ENCODE data around the gene GBE1.
"Not testable (repeated sequence)": the region's sequence is repeated elsewhere in the genome, so short reads cannot be mapped to it uniquely, and the experiment has no call there.

The GBE1 gene

DNA sequence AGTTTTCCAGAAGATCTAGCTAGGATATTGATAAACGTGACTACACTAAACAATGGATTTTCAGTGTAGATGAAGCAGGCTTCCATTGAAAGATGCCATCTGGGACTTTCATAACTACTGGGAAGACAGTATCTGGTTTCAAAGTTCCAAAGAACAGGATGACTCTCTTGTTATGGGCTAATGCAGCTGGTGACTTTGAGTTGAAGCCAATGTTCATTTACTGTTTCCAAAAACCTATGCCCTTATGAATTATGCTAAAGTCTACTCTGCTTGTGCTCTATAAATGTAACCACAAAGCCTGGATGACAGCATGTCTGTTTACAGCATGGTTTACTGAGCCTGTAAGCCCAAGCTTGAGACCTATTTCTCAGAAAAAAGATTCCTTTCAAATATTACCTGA lies 245.4 kb downstream of the GBE1 start:
- no peak for DNase-seq

DNA sequence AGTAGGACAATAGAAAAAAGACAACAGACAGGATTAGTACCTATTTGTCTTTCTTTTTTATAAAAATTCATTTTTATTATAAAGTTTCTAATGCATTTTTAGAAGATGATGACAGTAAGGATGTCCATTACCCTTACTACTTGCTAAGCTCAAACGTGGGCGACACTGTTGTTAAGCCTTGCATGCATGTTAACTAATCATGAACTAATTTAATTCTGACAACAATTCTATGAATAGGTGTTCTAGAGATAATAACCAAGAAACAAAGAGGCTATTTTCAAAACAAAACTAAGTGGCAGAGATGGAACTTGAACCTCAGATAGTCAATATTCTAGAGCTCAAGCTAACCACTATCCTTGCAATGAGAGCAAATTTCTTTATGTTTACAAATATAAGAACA lies 247.9 kb downstream of the GBE1 start:
- DNase-seq = no peak

DNA sequence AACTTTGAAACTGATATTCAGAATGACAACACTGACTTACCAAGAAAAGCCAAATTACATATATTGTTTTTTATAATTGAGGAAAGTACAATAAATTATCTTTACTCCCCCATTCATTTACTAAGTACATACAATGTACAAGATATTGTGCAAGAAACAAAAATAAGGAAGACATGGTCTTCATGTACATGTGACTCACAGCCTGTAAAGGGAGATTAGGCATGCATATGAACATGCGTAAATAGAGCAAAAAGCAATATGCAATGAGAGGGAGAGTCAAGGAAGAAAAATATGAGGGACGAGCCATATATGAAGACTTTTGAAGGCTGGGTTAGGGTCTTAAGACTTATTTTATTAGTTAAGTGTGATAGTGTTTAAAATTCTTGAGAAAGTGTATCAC lies 258.4 kb downstream of the GBE1 start:
- no peak for DNase-seq

DNA sequence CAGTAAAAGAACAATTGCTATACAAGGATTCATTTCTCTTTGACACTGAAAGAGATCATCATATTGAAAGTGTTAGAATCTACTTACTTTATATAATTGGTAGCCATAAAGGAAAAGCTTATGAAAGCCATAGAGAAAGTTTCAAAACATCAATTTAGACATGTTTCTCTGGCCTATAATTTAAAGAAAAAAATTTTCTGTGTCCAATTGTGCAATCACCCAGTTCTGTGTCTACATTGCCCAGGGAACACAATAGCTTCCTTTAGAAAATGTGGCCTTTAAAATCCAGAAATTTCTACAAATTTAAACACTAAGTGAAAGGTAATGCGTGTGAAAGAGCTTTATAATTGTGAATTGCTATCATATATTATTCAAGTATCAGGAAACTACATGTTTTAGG lies 259.2 kb downstream of the GBE1 start:
- no peak for DNase-seq

DNA sequence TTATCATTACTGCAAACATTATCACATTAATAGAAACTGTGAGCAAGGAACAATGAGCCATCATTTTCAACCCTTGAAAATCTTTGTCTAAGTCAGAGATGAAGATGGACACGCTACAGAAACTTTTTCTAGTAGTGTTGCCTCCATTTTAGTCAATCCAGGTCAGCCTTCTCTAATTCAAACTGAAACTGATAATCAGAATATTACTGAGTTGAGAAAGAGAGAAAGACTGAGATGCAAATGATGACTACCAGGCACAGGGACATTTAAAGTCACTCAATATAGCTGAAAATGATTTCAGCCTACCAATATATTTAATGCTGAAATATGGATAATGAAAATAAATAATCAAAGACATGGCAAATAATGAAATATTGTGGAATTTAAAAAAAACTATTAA lies 261.4 kb downstream of the GBE1 start:
- no peak for DNase-seq

DNA sequence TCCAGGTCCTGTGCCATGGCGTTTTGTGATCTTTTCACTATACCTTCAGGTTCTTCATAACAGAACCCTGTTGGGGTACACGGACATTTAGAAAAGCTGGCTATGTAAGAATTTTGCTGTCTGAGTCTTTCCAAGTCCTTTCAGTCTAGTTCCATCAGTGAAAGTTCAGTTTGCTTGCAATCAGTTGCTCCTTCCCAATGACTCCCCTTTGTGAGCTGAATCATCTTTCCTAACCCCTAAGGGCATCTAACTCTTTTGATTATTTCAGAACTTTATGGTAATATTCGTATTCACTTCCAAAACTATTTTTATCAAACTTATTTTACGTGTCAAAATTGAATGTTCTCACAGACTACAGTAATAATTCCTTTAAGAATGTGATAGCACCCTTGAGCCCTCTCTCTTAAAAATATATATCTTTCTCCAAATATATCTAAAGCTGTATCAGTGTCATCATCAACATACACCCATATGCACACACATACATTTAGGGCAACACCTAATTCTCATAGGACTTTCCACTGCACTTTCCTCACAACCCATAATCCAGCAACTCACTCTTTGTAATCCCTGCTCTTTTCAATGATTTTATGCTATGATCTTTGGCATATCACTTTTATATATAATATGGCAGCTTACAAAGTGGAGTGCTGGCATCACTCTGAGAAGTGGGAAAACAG lies 263.7 kb downstream of the GBE1 start:
- DNase-seq = no peak

DNA sequence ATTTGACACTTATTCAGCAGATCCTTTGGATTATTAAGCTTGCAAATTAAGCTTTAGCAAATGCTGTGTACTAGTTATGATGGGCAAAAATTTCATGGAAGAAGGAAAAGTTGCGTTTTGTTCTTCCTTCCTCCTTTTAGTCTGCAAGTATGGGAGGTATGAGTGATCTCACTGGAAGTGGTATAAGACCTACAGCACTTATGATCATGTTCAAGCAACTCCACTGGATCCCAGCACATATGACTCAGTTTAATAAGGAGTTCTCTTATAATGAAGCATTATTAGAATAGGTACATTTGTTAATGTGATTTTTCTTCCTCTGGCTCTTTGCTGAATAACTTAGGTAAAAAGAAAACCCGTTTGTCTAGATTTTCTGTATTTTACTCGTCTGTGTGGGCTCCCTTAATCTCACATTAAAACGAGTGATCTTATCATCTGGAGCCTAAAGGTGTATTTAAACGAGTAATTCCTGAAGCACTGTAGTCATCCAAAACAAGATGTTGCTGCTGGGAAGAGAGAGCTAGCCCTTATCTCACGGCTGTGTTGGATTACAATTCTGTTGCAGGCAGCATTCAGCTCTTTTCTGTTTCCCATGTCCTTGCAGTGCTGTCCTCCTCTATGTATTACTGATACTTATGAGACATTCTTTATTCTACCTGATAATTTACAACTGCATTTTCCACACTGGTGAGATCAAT lies 264.9 kb downstream of the GBE1 start:
- DNase-seq = no peak

DNA sequence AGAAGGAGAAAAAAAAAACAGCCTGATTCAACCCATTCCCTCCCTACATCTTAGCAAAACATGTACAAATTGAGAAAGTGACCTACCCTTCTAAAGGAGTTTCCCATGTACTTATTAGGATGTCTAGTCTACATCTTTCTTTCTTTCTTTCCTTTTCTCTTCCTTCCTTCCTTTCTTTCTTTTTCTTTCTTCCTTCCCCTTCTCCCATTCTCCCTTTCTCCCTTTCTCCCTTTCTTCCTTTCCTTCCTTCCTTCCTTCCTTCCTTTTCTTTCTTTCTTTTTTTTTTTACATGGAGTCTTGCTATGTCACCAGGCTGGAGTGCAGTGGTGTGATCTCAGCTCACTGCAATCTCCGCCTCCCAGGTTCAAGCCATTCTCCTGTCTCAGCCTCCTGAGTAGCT lies 269.0 kb downstream of the GBE1 start:
- DNase-seq = not testable (repeated sequence)

DNA sequence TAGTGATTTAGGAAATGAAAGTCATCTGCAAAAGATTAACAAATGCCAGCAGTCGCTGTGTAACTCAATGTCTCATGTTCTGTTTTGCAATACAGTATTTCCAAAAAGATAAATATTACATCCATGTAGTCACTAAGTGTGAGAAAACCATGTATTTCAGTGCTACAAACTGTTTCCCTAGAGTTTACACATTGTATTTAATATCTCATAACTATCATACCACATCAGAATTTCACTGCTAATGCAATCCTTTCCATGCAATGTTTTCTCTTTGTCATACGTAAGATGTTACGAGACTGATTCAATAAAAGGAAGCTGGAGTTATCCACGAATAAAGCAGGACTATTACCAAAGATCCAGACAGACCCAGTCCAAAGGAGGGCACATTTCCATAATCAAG lies 269.4 kb downstream of the GBE1 start:
- no peak for DNase-seq

DNA sequence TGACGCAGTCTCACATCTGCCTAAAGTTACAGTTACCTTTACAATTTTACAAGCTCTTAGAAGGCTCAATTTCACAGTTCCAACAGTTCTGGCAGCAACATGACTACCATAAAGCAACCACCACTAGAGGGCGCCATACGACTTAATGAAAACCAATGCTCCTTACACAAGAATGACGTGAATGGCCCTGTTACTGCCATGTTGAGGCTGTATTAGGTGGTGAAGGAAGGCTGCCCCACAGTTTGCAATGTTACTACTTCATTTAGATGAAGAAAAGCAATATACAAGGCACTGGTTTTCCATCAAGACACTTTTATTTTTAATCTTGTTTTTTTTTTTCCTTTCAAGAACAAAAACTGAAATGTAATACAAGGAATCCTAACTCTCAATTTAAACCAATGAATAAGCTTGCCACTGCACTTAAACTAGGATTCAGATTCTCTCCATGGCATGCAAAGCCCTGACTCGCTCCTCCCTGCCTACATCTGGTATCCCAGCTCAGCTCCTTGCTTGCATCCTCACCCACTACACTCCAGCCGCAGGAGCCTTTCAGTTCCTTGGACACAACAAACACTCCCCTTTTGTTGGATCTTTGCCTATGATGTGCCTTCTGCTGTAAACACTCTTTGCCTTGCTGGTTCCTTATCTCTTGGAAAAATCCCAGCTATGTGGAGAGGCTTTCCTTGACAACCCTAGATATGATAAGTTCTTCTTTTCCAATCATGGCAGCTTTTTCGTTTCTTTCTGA lies 270.7 kb downstream of the GBE1 start:
- peak; percentile 81 for DNase-seq

DNA sequence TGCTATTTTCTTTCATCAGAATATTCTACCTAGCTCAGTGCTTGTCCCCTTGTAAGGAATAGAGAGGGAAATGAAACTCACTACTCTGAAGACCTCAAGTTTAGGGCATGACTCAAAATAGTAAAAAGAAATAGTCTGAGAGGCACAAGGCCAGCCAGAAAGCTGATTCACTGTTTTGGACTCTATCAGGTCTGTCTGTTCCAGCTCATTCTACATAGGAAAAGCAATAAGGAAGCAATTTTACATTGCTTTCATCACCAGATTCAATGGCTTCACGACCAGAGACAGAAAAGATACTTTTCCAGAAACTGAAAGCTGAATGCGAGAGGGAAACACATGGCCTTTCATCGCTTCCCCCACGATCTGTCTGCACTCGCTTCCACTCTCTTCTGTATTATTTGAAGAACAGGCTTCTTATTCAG lies 276.0 kb downstream of the GBE1 start:
- no peak for DNase-seq

DNA sequence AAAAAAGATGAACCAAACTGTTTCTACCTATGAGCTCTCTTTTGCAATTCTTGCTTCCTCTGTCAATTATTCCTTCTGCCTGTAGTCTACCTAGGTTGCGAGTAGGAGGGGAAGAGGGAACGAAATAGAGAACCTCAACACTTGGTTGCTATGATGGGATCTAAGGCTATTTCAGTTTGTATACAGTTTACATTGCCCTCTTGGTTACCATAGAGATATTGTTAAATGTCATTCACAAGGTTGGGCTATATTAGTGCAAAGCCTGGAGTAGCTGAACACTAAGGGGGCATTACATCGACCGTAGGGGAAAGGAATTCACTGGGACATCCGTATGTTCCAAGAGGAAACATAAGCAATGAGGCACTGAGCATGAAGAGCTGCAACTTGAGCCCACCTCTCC lies 276.9 kb downstream of the GBE1 start:
- DNase-seq = no peak

DNA sequence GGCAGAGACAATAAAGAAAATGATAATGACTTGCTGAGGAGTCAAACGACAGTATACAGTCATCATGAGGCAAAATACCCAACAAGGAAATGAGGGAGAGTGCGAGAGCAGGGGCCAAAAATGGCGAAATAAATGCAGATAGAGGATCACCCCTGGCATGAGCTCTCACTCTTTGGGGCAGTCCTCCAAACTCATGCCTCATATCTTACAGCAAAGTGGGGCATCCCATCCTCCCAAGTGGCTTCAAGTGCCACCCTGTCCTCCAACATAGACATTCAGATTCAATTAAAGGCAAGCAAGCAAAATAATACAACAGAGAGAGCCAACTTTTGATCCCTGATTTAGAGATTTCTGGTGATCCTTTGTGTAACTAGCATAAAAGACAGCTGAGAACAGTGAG lies 278.4 kb downstream of the GBE1 start:
- no peak for DNase-seq

DNA sequence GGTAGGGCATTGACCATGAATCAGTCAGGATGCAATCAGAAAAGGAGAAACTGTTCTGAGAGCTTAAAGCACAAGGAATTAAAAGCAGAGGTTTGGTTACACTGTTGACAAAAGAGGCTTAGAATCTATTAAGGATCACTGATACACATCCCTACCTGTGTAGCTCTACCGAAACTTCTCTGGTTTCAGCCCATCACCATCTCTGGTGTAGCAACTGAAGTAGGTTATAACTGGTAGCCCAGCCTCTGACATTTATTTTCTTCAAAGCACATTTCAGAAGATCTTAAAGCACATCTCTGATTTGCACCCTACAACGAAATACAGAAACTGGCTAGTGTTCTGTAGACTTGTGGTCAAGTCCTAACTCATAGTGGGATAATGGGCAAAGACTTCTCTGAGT lies 283.7 kb downstream of the GBE1 start:
- DNase-seq = no peak

DNA sequence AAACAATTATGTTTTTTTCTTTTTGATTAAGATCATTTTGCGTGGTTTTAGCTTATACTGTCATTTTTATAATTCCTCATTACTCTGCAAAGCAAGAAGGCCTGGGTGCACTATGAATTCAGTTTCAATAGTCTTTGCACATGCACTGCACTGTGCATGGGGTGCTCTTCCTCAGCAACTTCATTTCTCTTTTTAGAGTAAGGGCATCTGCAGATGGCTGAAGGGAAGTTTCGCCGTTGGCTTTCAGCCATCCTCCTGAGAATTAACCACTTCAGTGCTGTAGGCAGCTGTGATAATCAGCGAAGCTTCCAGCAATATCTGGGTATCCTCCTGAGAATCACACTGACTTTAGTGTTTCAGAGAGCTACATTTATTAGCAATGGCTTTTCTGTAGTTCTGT lies 284.8 kb downstream of the GBE1 start:
- DNase-seq = no peak

DNA sequence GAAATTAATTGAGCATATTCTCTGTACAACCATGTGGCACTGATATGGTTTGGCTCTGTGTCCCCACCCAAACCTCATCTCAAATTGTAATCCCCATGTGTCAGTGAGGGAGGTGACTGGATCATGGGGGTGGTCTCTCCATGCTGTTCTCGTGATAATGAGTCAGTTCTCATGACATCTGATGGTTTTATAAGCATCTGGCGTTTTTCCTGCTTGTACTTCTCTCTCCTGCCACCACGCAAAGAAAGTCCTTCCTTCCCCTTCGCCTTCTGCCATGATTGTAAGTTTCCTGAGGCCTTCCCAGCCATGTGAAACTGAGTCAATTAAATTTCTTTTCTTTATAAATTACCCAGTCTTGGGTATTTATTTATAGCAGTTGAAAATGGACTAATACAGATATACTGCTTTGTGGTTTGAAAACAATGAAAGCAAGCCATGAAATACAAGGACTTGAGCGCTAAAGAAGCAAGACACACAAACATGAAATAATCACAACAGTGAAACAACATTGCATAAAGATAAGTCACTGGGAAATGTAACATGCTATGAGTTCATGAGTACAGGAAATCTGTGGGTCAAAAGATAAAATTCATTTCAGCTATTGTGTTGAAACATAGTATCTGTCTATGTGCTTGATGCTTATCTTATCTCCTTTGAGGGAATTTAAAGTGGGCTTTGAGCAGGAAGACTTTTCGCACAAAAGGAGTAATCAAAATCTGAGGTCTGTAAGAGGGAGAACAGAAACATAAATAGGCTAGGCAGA lies 288.7 kb downstream of the GBE1 start:
- DNase-seq = no peak

DNA sequence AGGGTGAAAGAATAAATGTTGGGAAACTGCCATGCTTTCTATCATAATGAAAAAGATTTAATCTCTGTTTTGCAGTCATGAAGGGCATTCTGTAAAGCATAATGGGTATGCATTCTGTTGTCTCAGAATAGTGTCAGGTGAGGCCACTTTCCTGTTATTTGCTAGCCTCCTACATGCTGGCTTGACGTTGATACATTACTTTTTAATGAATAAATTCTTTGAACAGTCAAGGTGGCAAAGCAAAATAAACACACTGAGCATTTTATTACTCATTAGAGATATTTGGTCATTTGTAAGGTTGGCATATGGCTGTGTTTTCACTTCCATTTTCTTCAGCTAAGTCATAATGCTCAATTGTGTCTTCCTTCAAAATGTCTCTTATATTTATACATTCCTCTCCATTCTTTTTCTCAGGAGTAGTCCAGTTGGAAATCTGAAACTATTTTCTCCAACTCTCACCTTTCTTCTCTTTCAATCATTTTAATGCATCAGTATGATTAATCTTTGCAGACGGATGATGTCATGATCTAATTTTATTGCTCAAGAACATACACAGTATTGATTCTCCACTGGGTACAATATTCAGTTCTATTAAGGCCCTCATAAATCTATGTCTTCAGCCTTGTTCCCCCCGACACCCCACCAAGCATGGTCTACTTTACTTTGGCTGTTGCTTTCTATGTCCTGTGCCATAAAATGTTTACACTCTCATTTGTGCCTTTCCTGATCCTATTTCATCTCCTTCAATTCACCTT lies 290.7 kb downstream of the GBE1 start:
- no peak for DNase-seq

DNA sequence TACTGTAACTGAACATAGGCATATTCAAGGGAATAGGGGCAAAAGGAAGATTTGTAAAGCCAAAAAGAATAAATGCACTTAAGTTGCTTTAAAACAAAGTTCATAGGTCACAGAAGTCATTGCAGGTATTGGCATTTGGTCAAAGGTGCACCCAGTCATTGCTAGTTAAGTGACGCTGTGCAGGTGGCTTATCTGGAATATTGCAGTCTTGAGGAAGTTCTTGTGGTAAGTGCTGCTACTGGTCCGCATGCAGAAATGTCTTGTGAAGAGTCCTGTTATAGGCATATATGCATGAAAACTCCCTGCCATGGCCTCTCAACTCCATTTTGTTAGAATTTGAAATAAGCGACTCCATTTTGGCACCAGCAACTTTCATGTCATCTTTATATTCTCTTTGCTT lies 293.1 kb downstream of the GBE1 start:
- DNase-seq = no peak

DNA sequence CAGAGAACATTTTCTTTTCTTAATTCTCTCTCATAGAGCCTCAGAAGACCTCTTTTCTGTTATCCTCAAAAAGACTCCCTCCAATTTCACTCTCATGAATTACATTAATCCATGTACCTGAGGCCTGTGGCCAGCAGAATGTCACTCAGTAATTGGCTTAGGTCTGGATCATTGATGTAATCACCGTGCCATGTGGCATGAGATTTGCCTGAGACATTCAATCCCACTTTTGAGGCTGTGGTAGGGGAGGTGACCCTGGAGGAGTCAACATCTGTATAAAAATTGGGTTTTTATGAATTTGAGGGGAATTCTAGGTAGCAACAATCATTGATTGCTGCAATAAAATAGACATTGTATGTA lies 295.3 kb downstream of the GBE1 start:
- DNase-seq = no peak

DNA sequence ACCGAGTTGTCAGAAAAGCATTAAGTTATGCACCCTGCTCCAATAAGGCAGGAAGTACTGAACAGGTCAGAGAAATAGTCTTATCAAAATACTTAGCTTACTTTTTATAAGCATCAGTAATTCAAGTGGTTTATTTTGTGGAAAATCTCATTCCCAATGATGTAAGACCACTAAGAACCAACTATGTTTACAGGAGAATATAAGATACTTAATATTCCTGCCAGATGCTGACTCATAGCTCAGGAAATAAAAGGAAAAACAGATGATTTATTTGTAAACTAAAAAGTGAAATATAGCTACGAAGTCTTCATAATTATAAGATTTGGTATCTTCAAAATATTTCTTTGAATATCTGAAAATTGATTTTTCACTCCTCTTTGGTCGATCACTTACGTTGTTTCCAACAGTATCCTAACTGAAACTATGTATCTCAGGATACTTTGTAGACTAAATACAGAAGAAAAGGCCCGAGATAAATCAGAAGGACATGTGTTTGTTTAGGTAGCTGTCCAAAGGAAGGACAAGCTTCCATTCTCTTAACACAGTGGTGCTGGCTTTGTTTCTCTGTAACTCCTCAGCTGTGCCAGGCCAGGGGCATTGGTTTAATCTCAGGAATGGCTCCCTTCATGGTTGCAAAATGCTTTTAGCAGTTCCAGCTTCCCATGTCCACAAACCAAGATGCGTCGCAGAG lies 295.8 kb downstream of the GBE1 start:
- no peak for DNase-seq

DNA sequence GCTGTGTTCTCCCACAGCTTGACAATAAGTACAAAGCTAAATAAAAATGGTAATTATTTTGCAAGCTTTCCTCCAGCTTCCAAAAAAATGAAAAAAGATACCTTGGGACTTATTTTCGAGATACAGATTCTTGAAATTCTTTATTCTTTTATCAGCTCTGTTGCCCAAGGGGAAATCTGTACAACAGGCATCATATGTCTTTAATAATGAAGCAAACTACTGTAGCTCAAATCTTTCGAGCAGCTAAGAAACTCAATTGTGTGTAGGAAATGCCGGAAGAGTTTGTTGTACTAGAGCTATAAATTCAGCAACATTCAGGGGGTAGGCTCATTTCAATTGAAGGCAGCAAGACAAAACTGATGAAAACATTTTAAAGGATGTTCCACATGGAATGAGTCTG lies 297.7 kb downstream of the GBE1 start:
- DNase-seq = no peak

DNA sequence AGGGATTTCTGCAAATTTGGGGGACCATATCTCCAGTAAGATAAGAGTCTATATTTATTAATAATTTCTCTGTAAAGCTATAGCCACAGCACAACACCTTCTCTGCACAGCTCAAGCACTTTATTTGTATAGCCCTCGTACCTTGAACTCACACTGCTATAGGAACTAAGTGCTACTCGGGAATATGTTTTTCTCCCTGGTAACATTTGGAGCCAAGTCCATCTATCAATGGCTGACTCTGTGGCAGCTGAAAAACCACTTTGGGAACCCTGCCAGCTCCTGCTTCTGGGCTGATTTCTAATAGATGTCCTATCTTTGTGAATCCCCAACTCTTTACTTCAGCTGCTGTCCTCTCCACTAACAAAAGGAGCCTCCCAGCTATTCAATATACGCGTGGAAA lies 298.5 kb downstream of the GBE1 start:
- no peak for DNase-seq

All from stimulated activated CD4-positive, alpha-beta T cell treated with anti-CD3 and anti-CD28 coated beads, Interleukin-4, amount 100 ng/mL, for 24 hours (primary cell).